Kidney capillary endothelial cell (primary cell): Measurements from ENCODE around the gene SPSB2.
"Not testable (repeated sequence)": the region's sequence is repeated elsewhere in the genome, so short reads cannot be mapped to it uniquely, and the experiment has no call there.

ENCODE experiments used
- DNase-seq: peaks from one replicate; pipeline ENCODE4 v3.0.0-alpha.2; 2018; ENCODE audit warnings: low spot score

SPSB2 gene

GRCh38 chr12:6873094-6874014 is at the start of gene SPSB2:
Gene SPSB2 (minus strand): TSS chr12:6873303. CDS start chr12:6872901, 402 bp downstream.
- peak; percentile 94 for DNase-seq

- DNase-seq, result no peak
Measured at GRCh38 chr12:6921996-6922946, 49.2 kb upstream of the SPSB2 start.

- DNase-seq, result no peak
Measured at GRCh38 chr12:6921539-6921938, 48.4 kb upstream of the SPSB2 start.

GRCh38 chr12:6919588-6919987 is 46.5 kb upstream of the SPSB2 start:
- no peak for DNase-seq

- DNase-seq, result no peak
Measured at GRCh38 chr12:6917491-6918231, 44.6 kb upstream of the SPSB2 start.

- no peak for DNase-seq
Measured at GRCh38 chr12:6916426-6917200, 43.5 kb upstream of the SPSB2 start.

- DNase-seq, result no peak
Measured at GRCh38 chr12:6915789-6916285, 42.7 kb upstream of the SPSB2 start.

GRCh38 chr12:6914947-6915788 is 42.1 kb upstream of the SPSB2 start:
- DNase-seq, result no peak

- DNase-seq, result no peak
Measured at GRCh38 chr12:6914246-6914946, 41.3 kb upstream of the SPSB2 start, which contains the start of gene ENO2. Gene ENO2 (plus strand): TSS chr12:6914580. CDS start chr12:6915833, 1,253 bp downstream.

- no peak for DNase-seq
Measured at GRCh38 chr12:6912164-6912935, 39.2 kb upstream of the SPSB2 start.

- DNase-seq, result no peak
Measured at GRCh38 chr12:6909421-6910145, 36.5 kb upstream of the SPSB2 start.

- not testable (repeated sequence) for DNase-seq
Measured at GRCh38 chr12:6908141-6908540, 35.0 kb upstream of the SPSB2 start.

- DNase-seq, result no peak
Measured at GRCh38 chr12:6905414-6906040, 32.4 kb upstream of the SPSB2 start.

- DNase-seq, result peak; percentile 92
Measured at GRCh38 chr12:6904280-6905276, 31.5 kb upstream of the SPSB2 start, which contains the start of gene LRRC23. Gene LRRC23 (plus strand): TSS chr12:6904822. CDS start chr12:6905634, 812 bp downstream.

- no peak for DNase-seq
Measured at GRCh38 chr12:6903722-6904121, 30.6 kb upstream of the SPSB2 start.

- DNase-seq, result no peak
Measured at GRCh38 chr12:6902448-6902847, 29.3 kb upstream of the SPSB2 start.
